Activated CD8-positive, alpha-beta memory T cell treated with anti-CD3 and anti-CD28 coated beads, Interleukin-2, amount 10 ng/mL, durations not matched to agents 7 days and 5 days (primary cell): ENCODE data around the gene CCNK. TPM values are rescaled to one million over a fixed set of nuclear protein-coding genes. Genes with fewer than 3 reads are reported as not detected.

Experiments used
- ATAC-seq: fragments of 150-1000 bp; cut with Tn5 transposase; one replicate; pipeline ENCODE4 v1.10.0; 2021; ENCODE audit warnings: moderate library complexity
- CTCF ChIA-PET: fragments of 350-600 bp; sonication (Branson Sonifier 250); formaldehyde crosslinking; loops from one replicate; lab custom pipeline; 2021; ENCODE audit warnings: antibody characterized with exemption; lab: Charles Lee
- DNase-seq: peaks from one replicate; pipeline ENCODE4 v3.0.0-alpha.2; 2020
- H3K27ac Mint-ChIP-seq: one replicate; pipeline ENCODE4 v1.8.0; 2021; ENCODE audit warnings: mild to moderate bottlenecking, mixed read lengths
- H3K27me3 Mint-ChIP-seq: one replicate; pipeline ENCODE4 v1.8.0; 2021; ENCODE audit warnings: mixed read lengths
- H3K36me3 Mint-ChIP-seq: one replicate; pipeline ENCODE4 v1.8.0; 2021; ENCODE audit warnings: mild to moderate bottlenecking, mixed read lengths
- H3K4me1 Mint-ChIP-seq: one replicate; pipeline ENCODE4 v1.8.0; 2021; ENCODE audit warnings: mixed read lengths
- H3K4me3 Mint-ChIP-seq: one replicate; pipeline ENCODE4 v1.8.0; 2021; ENCODE audit warnings: mild to moderate bottlenecking, moderate library complexity, mixed read lengths
- H3K9me3 Mint-ChIP-seq: one replicate; pipeline ENCODE4 v1.8.0; 2022; ENCODE audit warnings: low read depth, mixed read lengths
- total RNA-seq, 2 experiments: library from RNA; stranded (reverse); gene quantifications; one replicate each; pipeline ENCODE4 v1.2.3, GENCODE V29; 2021

CCNK gene
- total RNA-seq, 2 experiments from 2014 or later = 82.9 to 84.3 TPM

DNA sequence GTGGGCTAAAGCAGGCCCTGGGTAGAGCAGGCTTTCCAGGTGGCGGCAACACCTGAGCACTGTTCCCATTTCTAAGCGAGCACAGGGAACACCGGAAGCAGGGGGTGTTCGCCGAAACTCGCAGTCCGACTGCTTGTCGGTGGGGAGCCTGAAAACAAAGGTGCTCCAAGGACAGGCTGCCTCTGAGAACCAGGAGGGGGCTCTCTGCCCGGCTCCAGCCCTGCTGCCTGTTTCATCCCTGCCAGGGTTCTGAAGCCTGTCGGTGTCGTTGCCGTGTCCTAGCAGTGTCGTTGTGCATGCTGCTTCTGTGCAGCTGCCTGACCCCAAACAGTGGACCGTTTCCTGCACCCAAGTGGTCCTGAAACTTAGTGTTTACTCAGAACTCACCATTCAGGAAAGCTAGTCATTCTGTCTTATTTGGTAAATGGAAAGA, 21.8 kb downstream of the CCNK start:
- Mint-ChIP-seq H3K36me3 (peaks cover 53% of the 10 kb centered on the region), H3K27me3 (no peaks in the 10 kb centered on the region), H3K9me3 (no peaks in the 10 kb centered on the region), H3K4me3 (no peak overlapping the region), H3K4me1 (peaks cover 5% of the 10 kb centered on the region), H3K27ac (peak overlapping the region; percentile 57)
- ATAC-seq (no peak), DNase-seq (no peak)
- CTCF ChIA-PET = no interaction called here

DNA sequence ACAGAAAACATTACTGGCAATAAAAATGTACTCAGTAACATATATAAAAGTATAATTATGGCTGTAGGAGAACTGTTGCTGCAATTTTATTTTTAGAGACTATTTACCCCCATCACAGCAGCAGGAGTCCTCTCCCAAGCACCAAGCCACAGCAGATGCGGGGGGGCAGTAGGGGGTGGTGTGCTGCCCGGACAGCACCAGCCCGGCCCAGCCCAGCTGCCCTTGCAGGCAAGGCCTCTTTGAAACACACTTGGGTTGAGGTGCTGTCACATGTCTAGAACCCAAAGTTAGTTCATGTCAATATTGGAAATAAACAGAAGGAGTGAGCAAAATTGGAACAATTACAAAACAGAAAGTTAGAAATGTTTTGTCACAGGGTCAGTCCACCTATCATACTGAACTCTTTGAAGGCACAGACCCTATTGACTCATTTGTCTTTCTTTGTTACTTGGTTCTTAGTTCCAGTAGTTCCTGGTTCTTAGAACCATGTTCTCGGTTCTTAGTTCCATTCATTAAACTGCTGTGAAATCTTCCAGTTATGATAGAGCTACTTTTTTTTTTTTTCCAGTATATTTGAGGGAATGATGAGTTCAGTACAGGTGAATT, 22.7 kb downstream of the CCNK start:
- no peaks in the 10 kb centered on the region for H3K9me3 Mint-ChIP-seq
- H3K27me3 Mint-ChIP-seq = no peaks in the 10 kb centered on the region
- H3K36me3 Mint-ChIP-seq = peaks cover 56% of the 10 kb centered on the region
- CTCF ChIA-PET = interaction anchor here (1.2 to 1.3 kb wide), 2 partner anchors 125 to 184 kb away, joined by 3 read pairs; no protein-coding TSS in a partner anchor
- peaks cover 4% of the 10 kb centered on the region for H3K4me1 Mint-ChIP-seq
- no peak overlapping the region for H3K4me3 Mint-ChIP-seq
- H3K27ac Mint-ChIP-seq = no peak overlapping the region
- no peak for DNase-seq
- ATAC-seq = no peak

DNA sequence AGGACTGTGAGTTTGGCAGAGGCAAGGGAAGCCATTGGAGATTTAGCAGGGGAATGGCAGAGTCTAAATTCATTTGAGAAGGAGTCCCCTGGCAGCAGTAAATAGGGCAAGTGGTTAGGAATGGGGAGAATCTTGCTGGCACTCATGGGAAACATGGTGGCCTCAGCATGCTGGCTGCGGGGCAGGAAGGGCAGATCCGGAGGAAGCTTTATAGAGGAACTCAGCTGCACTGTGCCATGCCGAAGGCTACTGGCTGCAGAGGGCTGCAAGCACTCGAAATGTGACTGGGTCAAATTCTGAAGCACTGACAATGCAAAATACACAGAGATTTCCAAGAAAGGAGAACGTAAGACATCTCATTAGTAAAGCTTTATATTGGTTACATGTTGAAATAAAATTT, 23.9 kb downstream of the CCNK start:
- DNase-seq (no peak), ATAC-seq (no peak)
- no peak overlapping the region for H3K27ac Mint-ChIP-seq
- H3K4me1 Mint-ChIP-seq = peaks cover 4% of the 10 kb centered on the region
- no peak overlapping the region for H3K4me3 Mint-ChIP-seq
- H3K36me3 Mint-ChIP-seq = peaks cover 52% of the 10 kb centered on the region
- H3K27me3 Mint-ChIP-seq = no peaks in the 10 kb centered on the region
- H3K9me3 Mint-ChIP-seq = no peaks in the 10 kb centered on the region
- CTCF ChIA-PET = interaction anchor here (1.2 to 1.5 kb wide), 3 partner anchors 13 to 183 kb away, joined by 3 read pairs; no protein-coding TSS in a partner anchor

DNA sequence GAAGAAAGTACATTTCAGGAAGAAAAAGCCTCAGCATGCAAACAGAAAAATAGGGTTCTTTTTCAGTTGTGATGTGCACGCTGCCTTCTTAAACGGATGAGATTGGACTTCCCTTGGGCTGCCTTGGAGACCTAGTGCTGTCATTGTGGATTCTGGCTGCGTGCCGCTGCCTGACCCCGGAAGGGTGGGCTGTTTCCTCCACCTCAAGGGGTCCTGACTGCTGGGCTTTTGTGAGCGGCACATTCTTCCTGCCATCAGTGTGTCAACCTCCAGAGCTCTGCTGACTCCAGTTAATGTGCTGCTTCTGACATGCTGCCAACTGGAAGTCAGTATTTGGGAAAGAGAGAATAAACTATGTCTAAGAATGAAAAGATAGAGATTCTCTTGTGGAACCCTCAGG, 25.1 kb downstream of the CCNK start:
- no peaks in the 10 kb centered on the region for H3K9me3 Mint-ChIP-seq
- peaks cover 45% of the 10 kb centered on the region for H3K36me3 Mint-ChIP-seq
- H3K4me3 Mint-ChIP-seq = no peak overlapping the region
- peaks cover 4% of the 10 kb centered on the region for H3K4me1 Mint-ChIP-seq
- ATAC-seq = no peak
- no peak overlapping the region for H3K27ac Mint-ChIP-seq
- CTCF ChIA-PET = interaction anchor here (0.5 kb wide), 1 partner anchor 115 kb away, joined by 3 read pairs; no protein-coding TSS in a partner anchor
- no peaks in the 10 kb centered on the region for H3K27me3 Mint-ChIP-seq
- DNase-seq = no peak

DNA sequence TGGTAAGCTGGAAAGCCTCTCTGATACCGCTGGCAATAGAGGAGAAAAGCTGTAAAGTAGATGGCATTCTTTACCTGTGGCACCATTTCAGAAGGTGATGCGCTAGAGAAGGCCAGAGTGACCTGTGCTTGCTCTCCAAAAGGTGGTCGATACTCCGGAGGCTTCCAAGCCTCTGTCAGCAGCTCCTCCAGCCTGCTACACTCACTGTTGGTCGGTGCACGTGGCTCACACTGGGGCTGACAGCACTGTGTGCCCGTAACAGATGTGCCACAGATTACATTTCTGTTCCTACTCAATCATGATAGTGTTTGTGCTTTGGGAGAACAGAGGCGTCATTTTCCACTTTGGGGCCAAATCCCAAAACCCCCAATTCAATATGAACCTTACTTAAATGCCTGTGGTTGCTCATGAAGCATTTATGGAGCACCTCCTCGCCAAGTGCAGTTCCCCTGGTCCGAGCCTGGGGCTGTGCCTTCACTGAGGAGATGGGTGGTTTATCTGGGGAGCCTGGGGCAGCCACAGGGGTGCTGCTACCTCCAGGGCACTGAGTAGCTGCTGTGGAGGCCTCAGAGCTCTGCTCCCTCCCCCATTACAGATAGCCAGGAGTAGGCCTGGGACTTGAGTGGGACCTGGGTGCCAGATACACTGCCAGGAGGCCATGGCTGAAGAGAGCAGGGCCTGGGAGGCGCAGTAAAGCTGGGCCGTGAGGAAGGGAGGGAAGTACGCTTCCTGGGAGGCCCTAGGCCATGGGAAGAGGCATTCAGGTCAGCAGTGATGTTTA, 26.8 kb downstream of the CCNK start:
- CTCF ChIA-PET = interaction anchor here (1.2 kb wide), 1 partner anchor 9 kb away, joined by 3 read pairs; no protein-coding TSS in a partner anchor
- no peaks in the 10 kb centered on the region for H3K9me3 Mint-ChIP-seq
- H3K27ac Mint-ChIP-seq = no peak overlapping the region
- peaks cover 34% of the 10 kb centered on the region for H3K36me3 Mint-ChIP-seq
- DNase-seq = no peak
- H3K4me1 Mint-ChIP-seq = peaks cover 3% of the 10 kb centered on the region
- no peaks in the 10 kb centered on the region for H3K27me3 Mint-ChIP-seq
- no peak for ATAC-seq
- no peak overlapping the region for H3K4me3 Mint-ChIP-seq

DNA sequence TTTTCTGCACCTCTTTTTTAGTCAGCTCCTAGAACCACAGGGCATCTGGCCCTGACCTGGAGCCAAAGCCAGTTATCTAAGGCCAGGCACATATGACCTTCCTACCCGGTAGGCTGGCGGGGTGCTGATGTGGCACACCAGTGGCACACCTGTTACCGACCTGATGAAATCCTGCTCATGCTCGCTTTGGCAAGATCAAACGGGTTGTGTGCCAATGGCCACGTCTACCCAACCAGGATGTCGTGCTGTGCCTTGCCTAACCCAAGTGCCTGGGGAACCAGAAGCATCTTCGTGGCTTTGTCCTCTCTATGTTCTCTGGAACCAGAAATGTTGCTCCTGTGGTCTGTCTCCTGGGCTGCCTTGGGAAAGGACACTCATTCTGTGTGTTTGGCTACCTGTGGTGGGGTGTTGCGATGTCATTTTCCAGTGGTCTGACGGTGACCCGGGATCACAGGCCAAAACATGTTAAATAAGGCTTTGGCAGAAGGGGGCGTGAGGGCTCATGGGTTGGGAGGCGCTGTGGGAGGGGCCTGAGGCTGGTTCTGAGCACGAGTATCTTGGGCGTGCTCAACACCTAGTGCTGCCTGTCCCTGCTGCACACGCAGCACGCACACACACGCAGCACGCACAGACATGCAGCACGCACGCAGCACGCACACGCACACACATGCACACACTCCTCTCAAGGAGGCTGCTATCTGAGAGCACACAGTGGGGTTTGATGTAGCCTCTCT, 27.9 kb downstream of the CCNK start:
- Mint-ChIP-seq H3K27ac (no peak overlapping the region), H3K27me3 (no peaks in the 10 kb centered on the region), H3K4me3 (no peak overlapping the region), H3K9me3 (no peaks in the 10 kb centered on the region), H3K4me1 (no peaks in the 10 kb centered on the region), H3K36me3 (peaks cover 28% of the 10 kb centered on the region)
- ATAC-seq (no peak), DNase-seq (no peak)
- CTCF ChIA-PET = no interaction called here

DNA sequence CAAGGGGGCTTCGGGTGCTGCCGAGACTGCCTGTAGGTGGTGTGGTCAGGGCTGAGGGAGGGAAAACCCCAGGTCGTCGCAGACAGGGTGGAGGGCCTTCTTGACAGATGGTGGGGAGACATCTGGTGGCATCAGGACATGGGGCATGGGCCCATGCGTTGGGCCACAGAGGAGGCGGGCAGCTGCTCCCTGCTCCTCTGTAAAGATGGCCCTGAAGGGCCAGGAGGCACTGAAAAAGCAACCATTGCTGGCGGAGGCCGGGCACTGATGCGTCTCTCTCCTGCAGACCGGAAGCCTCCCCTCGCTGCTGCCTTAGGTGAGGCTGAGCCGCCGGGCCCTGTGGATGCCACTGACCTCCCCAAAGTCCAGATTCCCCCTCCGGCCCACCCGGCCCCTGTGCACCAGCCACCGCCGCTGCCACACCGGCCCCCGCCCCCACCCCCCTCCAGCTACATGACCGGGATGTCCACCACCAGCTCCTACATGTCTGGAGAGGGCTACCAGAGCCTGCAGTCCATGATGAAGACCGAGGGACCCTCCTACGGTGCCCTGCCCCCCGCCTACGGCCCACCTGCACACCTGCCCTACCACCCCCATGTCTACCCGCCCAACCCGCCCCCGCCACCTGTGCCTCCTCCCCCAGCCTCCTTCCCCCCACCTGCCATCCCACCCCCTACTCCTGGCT, 28.8 kb downstream of the CCNK start:
- Mint-ChIP-seq H3K27me3 (no peaks in the 10 kb centered on the region), H3K4me1 (no peaks in the 10 kb centered on the region), H3K36me3 (peaks cover 22% of the 10 kb centered on the region), H3K4me3 (no peak overlapping the region), H3K27ac (no peak overlapping the region), H3K9me3 (no peaks in the 10 kb centered on the region)
- CTCF ChIA-PET = no interaction called here
- no peak for ATAC-seq
- no peak for DNase-seq

DNA sequence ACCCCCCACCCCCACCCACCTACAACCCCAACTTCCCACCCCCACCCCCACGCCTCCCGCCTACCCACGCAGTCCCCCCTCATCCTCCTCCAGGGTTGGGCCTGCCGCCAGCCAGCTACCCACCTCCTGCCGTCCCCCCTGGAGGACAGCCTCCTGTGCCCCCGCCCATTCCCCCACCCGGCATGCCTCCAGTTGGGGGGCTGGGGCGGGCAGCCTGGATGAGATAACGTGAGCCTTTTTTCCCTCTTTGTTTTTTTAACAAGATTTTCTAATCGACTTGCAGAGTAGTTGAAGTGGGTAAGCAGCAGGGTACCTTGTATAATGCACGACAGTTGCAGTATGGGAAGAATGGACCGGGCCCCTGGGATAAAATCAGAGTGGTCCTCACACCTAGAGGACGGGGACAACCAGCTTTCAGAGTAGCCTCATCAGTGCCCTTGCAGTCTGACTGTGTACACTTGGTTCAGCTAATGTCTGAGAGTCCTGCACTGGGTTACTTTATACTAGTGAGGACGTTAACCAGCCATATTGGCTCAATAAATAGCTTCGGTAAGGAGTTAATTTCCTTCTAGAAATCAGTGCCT, 29.4 kb downstream of the CCNK start:
- Mint-ChIP-seq H3K27ac (no peak overlapping the region), H3K4me1 (no peaks in the 10 kb centered on the region), H3K4me3 (no peak overlapping the region), H3K9me3 (no peaks in the 10 kb centered on the region), H3K27me3 (no peaks in the 10 kb centered on the region), H3K36me3 (peaks cover 20% of the 10 kb centered on the region)
- CTCF ChIA-PET = no interaction called here
- DNase-seq (no peak), ATAC-seq (no peak)

DNA sequence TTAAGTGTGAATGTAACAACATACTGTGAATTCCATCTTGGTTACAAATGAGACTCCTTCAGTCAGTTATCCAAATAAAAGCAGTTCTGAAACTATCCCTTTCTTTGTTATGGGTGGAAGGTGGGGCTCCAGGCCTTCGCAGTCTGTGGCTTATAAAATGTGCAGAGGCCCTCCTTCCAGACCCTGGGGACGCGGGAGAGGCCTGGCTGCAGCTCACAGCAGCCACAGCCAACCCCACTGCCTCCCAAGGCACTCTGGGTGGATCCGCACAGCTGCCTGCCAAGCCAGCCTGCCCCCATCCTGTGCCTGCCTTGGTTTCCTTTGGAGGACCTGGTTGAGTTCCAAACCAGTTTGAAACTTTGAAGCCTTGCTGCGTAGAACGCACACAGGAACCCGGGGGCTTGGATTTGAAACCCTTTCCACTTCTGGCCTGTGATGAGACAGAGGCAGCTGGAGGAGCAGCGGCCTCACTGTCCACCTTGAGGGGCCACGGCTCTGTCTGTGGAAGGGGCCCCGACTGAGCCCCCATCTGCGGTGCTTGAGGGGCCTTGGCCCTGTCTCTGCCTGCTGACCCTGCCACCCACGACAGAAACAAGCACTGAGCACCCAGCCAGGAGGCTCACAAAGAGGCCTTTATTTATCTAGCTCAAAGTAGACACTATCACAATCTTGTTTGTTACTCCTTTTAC, 30.4 kb downstream of the CCNK start:
- DNase-seq = no peak
- H3K27ac Mint-ChIP-seq = no peak overlapping the region
- no peak overlapping the region for H3K4me3 Mint-ChIP-seq
- no peaks in the 10 kb centered on the region for H3K4me1 Mint-ChIP-seq
- no peaks in the 10 kb centered on the region for H3K27me3 Mint-ChIP-seq
- H3K36me3 Mint-ChIP-seq = peaks cover 14% of the 10 kb centered on the region
- CTCF ChIA-PET = interaction anchor here (0.8 kb wide), 1 partner anchor 68 kb away, joined by 3 read pairs; no protein-coding TSS in a partner anchor
- ATAC-seq = no peak
- no peaks in the 10 kb centered on the region for H3K9me3 Mint-ChIP-seq

DNA sequence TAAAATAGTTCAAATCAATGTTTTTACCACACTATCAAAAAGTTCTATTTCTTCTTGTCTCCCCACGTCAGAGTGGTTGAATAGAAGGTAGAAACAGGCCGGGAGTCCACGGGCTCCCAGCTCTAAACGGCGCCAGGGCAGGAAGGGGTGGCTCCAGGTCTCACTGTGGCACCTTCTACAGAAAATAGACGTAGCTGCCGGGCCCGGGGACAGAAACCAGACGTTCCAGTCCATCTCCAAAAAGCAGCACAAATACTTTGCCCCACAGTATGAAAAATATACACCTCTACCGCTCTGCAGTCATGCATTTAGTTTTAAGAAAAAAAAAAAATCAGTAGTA, 30.9 kb downstream of the CCNK start:
- DNase-seq = no peak
- Mint-ChIP-seq H3K36me3 (peaks cover 10% of the 10 kb centered on the region), H3K27me3 (no peaks in the 10 kb centered on the region), H3K27ac (no peak overlapping the region), H3K9me3 (no peaks in the 10 kb centered on the region), H3K4me3 (no peak overlapping the region), H3K4me1 (no peaks in the 10 kb centered on the region)
- no peak for ATAC-seq
- CTCF ChIA-PET = interaction anchor here (0.8 kb wide), 1 partner anchor 68 kb away, joined by 3 read pairs; no protein-coding TSS in a partner anchor

DNA sequence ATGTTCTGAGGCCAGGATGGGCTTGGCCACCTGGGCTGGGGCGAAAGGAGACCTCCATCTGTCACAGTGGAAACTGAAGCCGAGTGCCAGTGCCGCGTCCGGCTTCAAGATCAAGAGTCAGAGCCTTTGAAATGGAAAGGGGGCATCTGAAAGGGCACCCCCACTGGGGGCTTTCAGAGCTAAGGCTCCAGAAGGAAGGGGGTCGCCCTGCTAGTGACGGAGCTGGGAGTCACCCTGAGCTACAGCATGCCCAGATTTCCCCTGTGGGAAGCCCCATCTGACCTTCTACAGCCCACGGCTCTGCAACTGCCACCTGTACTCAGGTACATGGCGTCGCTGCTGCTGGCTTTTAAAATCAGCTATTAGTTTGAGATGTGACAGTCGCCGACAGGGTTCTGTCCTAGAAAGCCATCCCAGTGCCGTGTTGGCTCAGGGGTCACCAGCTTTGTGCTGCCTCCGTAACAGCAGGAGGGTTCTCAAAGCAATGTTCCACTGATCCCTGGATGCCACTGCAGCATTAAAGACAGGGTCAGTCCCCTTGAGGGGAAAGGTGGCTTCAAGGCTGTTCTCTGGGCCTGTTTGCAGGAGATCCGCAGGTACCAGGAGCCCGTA, 31.5 kb downstream of the CCNK start:
- H3K4me1 Mint-ChIP-seq = no peaks in the 10 kb centered on the region
- H3K27ac Mint-ChIP-seq = no peak overlapping the region
- CTCF ChIA-PET = no interaction called here
- H3K9me3 Mint-ChIP-seq = no peaks in the 10 kb centered on the region
- no peak for ATAC-seq
- peaks cover 7% of the 10 kb centered on the region for H3K36me3 Mint-ChIP-seq
- DNase-seq = no peak
- H3K4me3 Mint-ChIP-seq = no peak overlapping the region
- H3K27me3 Mint-ChIP-seq = no peaks in the 10 kb centered on the region

DNA sequence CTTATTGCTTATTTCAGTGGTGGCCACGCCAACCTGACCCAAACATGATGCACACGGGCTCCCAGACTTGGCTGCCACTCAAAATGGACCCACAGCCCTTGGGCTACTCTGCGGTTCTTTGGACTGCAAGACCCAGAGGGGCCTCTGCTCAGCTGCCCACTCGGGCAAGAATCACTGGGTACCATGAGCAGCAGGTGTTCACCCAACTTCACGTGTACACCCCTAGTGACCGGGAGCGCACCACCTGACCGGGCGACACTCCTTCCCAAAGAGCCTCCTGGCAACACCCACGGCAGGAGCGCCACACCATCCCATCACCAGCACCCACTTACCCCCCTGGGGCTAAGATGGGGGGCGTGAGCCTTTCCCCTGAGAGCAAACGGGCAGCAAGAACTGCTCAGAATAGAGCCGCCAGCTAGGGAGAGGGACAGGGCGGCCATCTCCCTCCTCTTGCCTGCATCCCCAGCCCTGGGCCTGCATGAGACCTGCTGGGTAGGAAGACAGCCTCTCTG, 32.0 kb downstream of the CCNK start:
- Mint-ChIP-seq H3K36me3 (peaks cover 5% of the 10 kb centered on the region), H3K27ac (no peak overlapping the region), H3K4me1 (no peaks in the 10 kb centered on the region), H3K4me3 (no peak overlapping the region), H3K9me3 (no peaks in the 10 kb centered on the region), H3K27me3 (no peaks in the 10 kb centered on the region)
- no peak for ATAC-seq
- no peak for DNase-seq
- CTCF ChIA-PET = no interaction called here
